Mucosa of descending colon (tissue), 3 donors: Measurements from ENCODE around the gene CEP104. TPM values are rescaled to one million over a fixed set of nuclear protein-coding genes. Genes with fewer than 3 reads are reported as not detected.

ENCODE experiments used
- ATAC-seq: fragments of 200-7000 bp; cut with Tn5 transposase; one replicate; pipeline ENCODE4 v1.9.1; 2020; ENCODE audit warnings: mild to moderate bottlenecking, moderate library complexity
- DNase-seq, 3 donors: peaks; one replicate each; pipeline ENCODE4 v3.0.0-alpha.2; 2020
- H3K36me3 ChIP-seq: fragments of 200-600 bp; one replicate; pipeline ENCODE4 v1.8.0; 2021; ENCODE audit warnings: low read depth, mild to moderate bottlenecking
- H3K4me1 ChIP-seq: fragments of 200-600 bp; one replicate; pipeline ENCODE4 v1.8.0; 2021; ENCODE audit warnings: low read depth, mild to moderate bottlenecking
- H3K4me3 ChIP-seq: fragments of 200-600 bp; one replicate; pipeline ENCODE4 v1.8.0; 2021; ENCODE audit warnings: mild to moderate bottlenecking
- H3K9me3 ChIP-seq: fragments of 200-600 bp; one replicate; pipeline ENCODE4 v1.8.0; 2021; ENCODE audit warnings: mild to moderate bottlenecking
- intact Hi-C, 2 donors: fragments of 100-400 bp; cut with DNase I in 1 of 2; cut with micrococcal nuclease in 1 of 2; formaldehyde crosslinking; loops; one replicate each; pipeline versions ENCODE4 v1.11.0 to v1.11.1; 2022; cut with DNase I, micrococcal nuclease
- total RNA-seq, 3 donors: library from RNA; stranded (reverse); fragmentation: NEBNext Ultra II Directional in 2 of 3; extraction: Animal tissue kit (Norgen Biotek cat#: 25700) in 2 of 3; gene quantifications; one replicate each; pipeline versions ENCODE4 v1.2.1 to v1.2.4, GENCODE V29; 2021 to 2023
- TF ChIP-seq, protein P1 (sequence below): fragments of 200-600 bp; IDR thresholded peaks from one replicate; pipeline ENCODE4 v1.8.0; 2022; ENCODE audit warnings: antibody characterized with exemption, mild to moderate bottlenecking
- donor health status: DM: no; HTN: no; CAD: no; lungs with moderate emphysema.
- donor health status: DM: no; HTN: no; CAD: no.
- donor health status: DM: no; HTN: yes; CAD: no.

Gene CEP104
- total RNA-seq, 3 donors from 2014 or later: 33.4 to 62.0 (median 36.1) TPM

DNA sequence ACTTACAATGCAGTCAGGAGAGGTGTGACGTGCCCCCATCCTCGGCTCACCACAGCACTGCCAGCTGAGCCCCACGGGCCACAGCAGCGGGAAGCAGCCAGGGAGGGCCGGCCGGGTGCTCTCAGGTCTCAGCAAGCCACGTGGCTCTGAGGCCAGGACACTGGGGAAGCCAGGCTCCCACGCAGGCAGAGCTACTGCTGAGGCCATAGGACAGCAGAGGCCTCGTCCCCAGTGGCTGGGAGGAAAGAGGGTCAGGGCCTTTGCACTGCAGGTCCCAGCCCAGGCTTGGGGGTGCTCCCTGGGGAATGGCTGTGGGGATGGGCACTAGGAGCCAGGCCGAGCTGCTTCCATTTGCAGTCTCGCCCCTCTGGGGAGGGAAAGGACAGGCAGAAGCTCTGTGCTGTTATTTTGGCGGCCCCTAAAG lies 66.5 kb downstream of the CEP104 start:
- TF ChIP-seq, protein P1, sequence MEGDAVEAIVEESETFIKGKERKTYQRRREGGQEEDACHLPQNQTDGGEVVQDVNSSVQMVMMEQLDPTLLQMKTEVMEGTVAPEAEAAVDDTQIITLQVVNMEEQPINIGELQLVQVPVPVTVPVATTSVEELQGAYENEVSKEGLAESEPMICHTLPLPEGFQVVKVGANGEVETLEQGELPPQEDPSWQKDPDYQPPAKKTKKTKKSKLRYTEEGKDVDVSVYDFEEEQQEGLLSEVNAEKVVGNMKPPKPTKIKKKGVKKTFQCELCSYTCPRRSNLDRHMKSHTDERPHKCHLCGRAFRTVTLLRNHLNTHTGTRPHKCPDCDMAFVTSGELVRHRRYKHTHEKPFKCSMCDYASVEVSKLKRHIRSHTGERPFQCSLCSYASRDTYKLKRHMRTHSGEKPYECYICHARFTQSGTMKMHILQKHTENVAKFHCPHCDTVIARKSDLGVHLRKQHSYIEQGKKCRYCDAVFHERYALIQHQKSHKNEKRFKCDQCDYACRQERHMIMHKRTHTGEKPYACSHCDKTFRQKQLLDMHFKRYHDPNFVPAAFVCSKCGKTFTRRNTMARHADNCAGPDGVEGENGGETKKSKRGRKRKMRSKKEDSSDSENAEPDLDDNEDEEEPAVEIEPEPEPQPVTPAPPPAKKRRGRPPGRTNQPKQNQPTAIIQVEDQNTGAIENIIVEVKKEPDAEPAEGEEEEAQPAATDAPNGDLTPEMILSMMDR: no peak
- no peak for ATAC-seq
- peak in 1 of 3 donors; percentile 29 for DNase-seq
- intact Hi-C loops: no loop called here
- Histone ChIP-seq H3K4me1 (peaks cover 21% of the 10 kb centered on the region), H3K4me3 (no peak overlapping the region), H3K36me3 (no peaks in the 10 kb centered on the region), H3K9me3 (no peaks in the 10 kb centered on the region)

DNA sequence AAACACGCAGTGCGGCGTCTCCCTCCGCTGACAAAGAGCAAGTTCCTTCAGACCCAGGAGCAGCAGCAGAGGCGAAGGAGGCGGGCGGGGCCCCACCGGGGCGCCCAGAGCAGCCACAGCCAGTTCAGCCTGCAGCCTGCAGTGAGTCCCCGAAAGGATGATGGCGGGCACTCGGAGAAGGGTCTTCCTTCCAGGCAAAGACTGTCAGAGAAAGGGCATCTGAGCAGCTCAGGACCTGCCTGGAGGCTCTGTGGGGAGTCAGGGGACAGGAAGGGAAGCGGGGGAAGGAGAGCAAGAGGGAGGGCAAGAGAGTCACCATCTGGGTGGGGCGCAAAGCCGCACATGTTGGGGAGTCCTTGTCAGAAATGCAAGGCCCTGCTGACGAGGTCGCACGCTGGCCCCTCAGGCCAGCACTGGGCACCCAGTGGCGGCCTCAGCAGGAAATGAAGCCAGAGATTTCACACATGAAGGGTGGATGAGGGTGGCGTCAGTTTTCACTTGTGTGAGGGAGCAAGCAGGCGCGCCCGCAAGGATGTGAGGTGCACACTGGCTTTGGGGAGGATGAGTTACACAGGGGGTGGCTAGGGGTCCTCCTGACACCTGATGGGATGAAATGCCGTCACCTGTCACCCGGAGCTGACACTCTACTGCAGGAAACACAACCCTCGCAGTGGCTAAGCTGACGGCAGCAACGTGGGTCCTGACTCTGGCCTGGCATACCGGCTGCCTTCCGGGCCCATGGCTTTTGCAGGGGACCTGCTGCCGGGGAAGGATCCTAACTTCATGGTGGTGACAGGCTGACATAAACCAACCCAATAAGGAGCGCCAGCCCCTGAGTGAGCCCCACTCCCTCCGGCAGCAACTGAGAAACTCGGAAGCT lies 67.3 kb downstream of the CEP104 start:
- Histone ChIP-seq H3K36me3 (no peaks in the 10 kb centered on the region), H3K9me3 (no peaks in the 10 kb centered on the region), H3K4me3 (no peak overlapping the region), H3K4me1 (peaks cover 13% of the 10 kb centered on the region)
- ATAC-seq: no peak
- intact Hi-C loops: no loop called here
- DNase-seq: peak in 1 of 3 donors; percentile 31
- TF ChIP-seq, protein P1: no peak

DNA sequence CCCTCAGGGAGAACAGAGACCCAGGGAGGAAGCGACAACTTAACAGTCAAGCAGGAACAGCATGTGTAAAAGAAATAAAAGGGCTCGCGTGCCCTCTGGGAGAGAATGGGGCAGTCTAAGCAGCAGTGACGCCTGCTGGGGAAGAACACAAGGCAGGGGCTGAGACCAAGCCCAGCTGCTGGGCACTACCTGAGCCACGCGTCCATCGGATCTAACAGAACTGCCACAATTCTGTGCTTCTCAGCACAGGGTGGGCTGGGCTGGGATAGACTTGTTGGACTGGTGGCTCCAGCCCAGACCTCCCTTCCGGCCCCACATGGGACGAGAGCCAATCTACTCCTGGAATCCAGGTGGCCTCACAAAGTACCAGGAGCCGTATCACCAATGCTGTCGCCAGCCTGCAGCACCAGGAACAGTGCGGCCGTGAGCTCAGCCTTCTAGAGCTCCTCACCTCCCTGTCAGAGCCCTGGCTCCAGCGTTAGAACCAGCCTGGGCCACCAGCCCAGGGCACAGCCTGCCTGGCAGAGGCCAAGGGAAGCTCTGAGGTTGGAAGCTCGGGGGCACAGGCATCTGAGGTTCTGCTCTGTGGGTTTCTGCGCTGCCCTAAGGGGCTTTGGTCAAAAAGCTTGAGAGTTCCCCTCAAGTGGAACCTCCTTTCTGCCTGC lies 68.1 kb downstream of the CEP104 start:
- Histone ChIP-seq H3K4me1 (peaks cover 5% of the 10 kb centered on the region), H3K4me3 (no peak overlapping the region), H3K36me3 (peaks cover 7% of the 10 kb centered on the region), H3K9me3 (no peaks in the 10 kb centered on the region)
- no peak for DNase-seq
- ATAC-seq: no peak
- TF ChIP-seq, protein P1: no peak
- intact Hi-C loops: no loop called here

DNA sequence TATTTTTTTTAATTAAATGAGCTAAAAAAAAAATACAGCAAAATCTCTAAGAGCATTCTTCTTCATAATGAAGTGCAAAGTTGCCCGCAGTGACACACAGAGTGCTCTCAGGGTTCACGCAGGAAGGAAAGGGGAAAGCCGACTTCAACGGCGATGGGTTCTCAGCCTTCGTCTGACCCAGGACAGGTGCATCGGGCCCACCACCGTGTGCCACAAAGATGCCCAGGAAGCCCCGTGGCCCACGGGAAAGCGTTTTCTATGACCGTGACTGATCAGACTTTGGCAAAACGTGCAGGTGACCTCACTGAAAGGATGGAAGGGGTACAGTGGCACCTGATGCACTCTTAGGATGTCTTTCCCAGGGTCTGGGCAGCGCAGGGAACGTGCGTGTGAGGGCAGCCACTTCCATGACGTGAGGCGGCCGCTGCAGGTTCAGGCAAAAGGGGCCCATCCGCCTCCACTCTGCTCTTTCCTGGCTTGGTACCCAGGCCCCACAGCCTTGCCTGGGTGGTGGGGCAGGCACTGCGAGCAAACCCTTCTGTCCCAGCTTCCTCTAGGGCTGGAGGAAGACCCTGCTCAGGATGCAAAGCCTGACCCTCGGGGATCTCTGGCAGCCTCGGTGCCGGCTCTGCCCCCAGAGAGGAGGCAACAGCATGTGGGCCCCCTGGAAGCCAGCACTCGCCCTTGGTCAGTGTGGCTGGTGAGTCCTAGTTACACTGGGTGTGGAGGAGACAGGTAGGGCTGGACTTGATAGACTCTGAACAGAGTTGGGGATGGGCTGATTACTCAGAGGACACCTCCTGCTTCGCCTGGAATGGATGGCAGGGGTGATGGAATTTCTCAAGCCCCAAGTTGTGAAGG lies 69.0 kb downstream of the CEP104 start:
- ATAC-seq (no peak), DNase-seq (peak in 1 of 3 donors; percentile 27)
- Histone ChIP-seq H3K9me3 (no peaks in the 10 kb centered on the region), H3K4me3 (no peak overlapping the region), H3K36me3 (peaks cover 10% of the 10 kb centered on the region), H3K4me1 (peaks cover 3% of the 10 kb centered on the region)
- intact Hi-C loops: no loop called here
- TF ChIP-seq, protein P1: no peak

DNA sequence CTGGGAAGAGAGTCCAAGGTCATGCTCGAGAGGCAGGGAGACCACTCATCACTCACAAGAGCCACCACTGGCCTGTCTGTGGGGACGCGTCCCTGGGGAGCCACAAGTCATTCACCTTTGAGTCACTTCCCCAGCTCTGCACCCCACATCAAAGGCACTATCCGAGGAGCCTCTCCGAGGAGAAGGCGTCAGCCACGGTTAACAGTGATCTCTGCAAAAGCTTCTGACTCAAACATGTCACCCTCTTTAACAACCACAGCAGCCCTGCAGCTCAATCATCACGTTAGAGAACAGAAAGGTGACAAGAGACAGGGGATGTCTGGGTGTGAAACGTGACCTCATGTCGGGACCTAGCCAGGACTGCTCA lies 69.7 kb downstream of the CEP104 start:
- Histone ChIP-seq H3K4me3 (no peak overlapping the region), H3K9me3 (no peaks in the 10 kb centered on the region), H3K4me1 (no peaks in the 10 kb centered on the region), H3K36me3 (peaks cover 17% of the 10 kb centered on the region)
- DNase-seq: no peak
- TF ChIP-seq, protein P1: no peak
- intact Hi-C loops: no loop called here
- ATAC-seq: no peak
